ENCODE data around the gene SERPINA3. TPM values are rescaled to one million over a fixed set of nuclear protein-coding genes. Genes with fewer than 3 reads are reported as not detected.
"Not testable (repeated sequence)": the region's sequence is repeated elsewhere in the genome, so short reads cannot be mapped to it uniquely, and the experiment has no call there.

SERPINA3 gene
- total and polyA plus RNA-seq, 2 of the 8 experiments (the other 6 are each of a cell fraction or from before 2014, with no cell fraction given) = not detected

GRCh38 chr14:94577472-94577871, 34.7 kb upstream of the SERPINA3 start:
- H2BK20ac ChIP-seq (ENCODE audit: low read length); H3K9ac ChIP-seq (replicated peaks in 1 of 4; ENCODE audit: extremely low read depth in 1 of 4, low read depth in 3 of 4, low read length in 3 of 4); H2AK5ac ChIP-seq (ENCODE audit: low read depth, low read length); H4K20me1 ChIP-seq (replicated peaks in 1 of 2; ENCODE audit: control insufficient read depth in 1 of 2, insufficient read depth in 2 of 2, low read length in 2 of 2); H2AFZ ChIP-seq (ENCODE audit: low read length); FAIRE-seq; H3K4me1 ChIP-seq (replicated peaks in 1 of 4; ENCODE audit: control insufficient read depth in 3 of 4, insufficient read depth in 4 of 4, low read length in 3 of 4); H4K91ac ChIP-seq (replicated peaks; ENCODE audit: insufficient read length, low read length); H3K23ac ChIP-seq (ENCODE audit: insufficient read length); H3K9me3 ChIP-seq (ENCODE audit: insufficient read depth in 2 of 2, low read depth in 1 of 2, low read length in 1 of 2); H3K4me2 ChIP-seq (ENCODE audit: insufficient read depth in 1 of 2, low read depth in 2 of 2, low read length in 2 of 2); POLR2A ChIA-PET (ENCODE audit: partially characterized antibody); H4K5ac ChIP-seq (ENCODE audit: insufficient read length, low read depth, low read length); H3K14ac ChIP-seq (ENCODE audit: insufficient read length); H3K4me3 ChIP-seq (ENCODE audit: extremely low read depth in 1 of 4, insufficient read depth in 2 of 4, low read depth in 3 of 4, low read length in 4 of 4); H3K18ac ChIP-seq (ENCODE audit: extremely low read depth, low read length); H3K27me3 ChIP-seq (replicated peaks in 1 of 4; ENCODE audit: control insufficient read depth in 3 of 4, extremely low read depth in 1 of 4, insufficient read depth in 3 of 4, low read length in 3 of 4); H3K36me3 ChIP-seq (ENCODE audit: control insufficient read depth in 2 of 4, insufficient read depth in 4 of 4, low read length in 3 of 4); DNase-seq (ENCODE audit: low read depth in 1 of 2, low spot score in 2 of 2); H2BK15ac ChIP-seq (ENCODE audit: low read length); H4K8ac ChIP-seq (ENCODE audit: extremely low read depth, insufficient read depth, low read length); H3K4ac ChIP-seq (replicated peaks; ENCODE audit: insufficient read length, low read depth, low read length); H3K79me1 ChIP-seq (ENCODE audit: low read depth, low read length); H2BK120ac ChIP-seq (replicated peaks; ENCODE audit: low read depth, low read length); H3K23me2 ChIP-seq (ENCODE audit: low read depth, low read length); H2BK5ac ChIP-seq (ENCODE audit: low read depth, low read length); H3K79me2 ChIP-seq (ENCODE audit: control insufficient read depth in 1 of 2, insufficient read depth in 2 of 2, low read length in 2 of 2); H3K27ac ChIP-seq (ENCODE audit: low read depth, low read length); H2BK12ac ChIP-seq (ENCODE audit: low read depth, low read length): not testable (repeated sequence)
- CTCF ChIA-PET (ENCODE audit: partially characterized antibody) = interaction anchor here (1.0 to 2.0 kb wide), 2 partner anchors 14 to 111 kb away, joined by 3 to 4 read pairs; no protein-coding TSS in a partner anchor
- H3K56ac ChIP-seq (replicated peaks; ENCODE audit: insufficient read length, low read depth, low read length) = peak overlapping the region; percentile 70
